OCI-LY7 (cell line): ENCODE data around the gene UBA1.

ENCODE experiments used
- EZH2phosphoT487 ChIP-seq: fragments of 200-600 bp; sonication (generic); IDR thresholded peaks from 2 replicates; pipeline ENCODE4 v1.6.1; 2018; ENCODE audit warnings: low read depth, borderline replicate concordance, mild to moderate bottlenecking, mixed run types, antibody characterized with exemption, low read length, moderate library complexity, mixed read lengths
- TF ChIP-seq, protein P1 (sequence below): fragments of 200-600 bp; sonication (generic); conservative IDR thresholded peaks from 2 replicates; pipeline ENCODE4 v1.5.1; 2014; ENCODE audit warnings: mild to moderate bottlenecking, antibody characterized with exemption, low read length, moderate library complexity, mixed read lengths

DNA sequence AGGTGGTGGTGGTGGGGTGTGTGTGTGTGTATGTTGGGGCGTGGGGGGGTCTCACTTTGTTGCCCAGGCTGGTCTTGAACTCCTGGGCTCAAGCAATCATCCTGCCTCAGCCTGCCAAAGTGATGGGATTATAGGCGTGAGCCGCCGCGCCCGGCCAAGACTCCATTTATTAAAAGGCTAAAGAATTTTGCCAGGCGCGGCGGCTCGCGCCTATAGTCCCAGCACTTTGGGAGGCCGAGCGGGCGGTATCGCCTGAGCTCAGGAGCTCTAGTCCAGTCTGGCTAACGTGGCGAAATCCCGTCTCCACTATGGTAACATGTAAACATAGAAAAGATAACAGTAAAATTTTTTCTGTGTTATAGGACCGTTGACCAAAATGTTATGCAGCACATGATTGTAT, 3.7 kb upstream of the UBA1 start:
- TF ChIP-seq, protein P1, sequence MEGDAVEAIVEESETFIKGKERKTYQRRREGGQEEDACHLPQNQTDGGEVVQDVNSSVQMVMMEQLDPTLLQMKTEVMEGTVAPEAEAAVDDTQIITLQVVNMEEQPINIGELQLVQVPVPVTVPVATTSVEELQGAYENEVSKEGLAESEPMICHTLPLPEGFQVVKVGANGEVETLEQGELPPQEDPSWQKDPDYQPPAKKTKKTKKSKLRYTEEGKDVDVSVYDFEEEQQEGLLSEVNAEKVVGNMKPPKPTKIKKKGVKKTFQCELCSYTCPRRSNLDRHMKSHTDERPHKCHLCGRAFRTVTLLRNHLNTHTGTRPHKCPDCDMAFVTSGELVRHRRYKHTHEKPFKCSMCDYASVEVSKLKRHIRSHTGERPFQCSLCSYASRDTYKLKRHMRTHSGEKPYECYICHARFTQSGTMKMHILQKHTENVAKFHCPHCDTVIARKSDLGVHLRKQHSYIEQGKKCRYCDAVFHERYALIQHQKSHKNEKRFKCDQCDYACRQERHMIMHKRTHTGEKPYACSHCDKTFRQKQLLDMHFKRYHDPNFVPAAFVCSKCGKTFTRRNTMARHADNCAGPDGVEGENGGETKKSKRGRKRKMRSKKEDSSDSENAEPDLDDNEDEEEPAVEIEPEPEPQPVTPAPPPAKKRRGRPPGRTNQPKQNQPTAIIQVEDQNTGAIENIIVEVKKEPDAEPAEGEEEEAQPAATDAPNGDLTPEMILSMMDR: no peak
- TF ChIP-seq EZH2phosphoT487: no peak
